ENCODE measurements around the gene FAM187B. TPM values are rescaled to one million over a fixed set of nuclear protein-coding genes. Genes with fewer than 3 reads are reported as not detected.
A peak's percentile ranks its signal among the peaks of the same experiment; 100 is the strongest.

FAM187B gene
- total RNA-seq (2022) (not detected in 2 replicates), Bru-seq, nascent RNA (percentile 12 among the genes with signal in this experiment), BruChase-seq, experiment 1, labeled RNA remaining after a 6-hour chase (percentile 16 among the genes with signal in this experiment), BruChase-seq, experiment 2, labeled RNA remaining after a 2-hour chase (percentile 16 among the genes with signal in this experiment)
- long read RNA-seq = 0 reads

- no peaks in the 10 kb centered on the region for H3K9me3 Mint-ChIP-seq (ENCODE audit: low read depth, unreplicated experiment)
- CTCF ChIA-PET = no interaction called here
- H3K27ac Mint-ChIP-seq (ENCODE audit: unreplicated experiment) = no peak within 1 kb of the TSS
- no peak for DNase-seq
- H3K4me1 Mint-ChIP-seq (ENCODE audit: low read depth, unreplicated experiment) = no peaks in the 10 kb centered on the region
- no TSS peak for BruUV-seq (replicated peaks)
- H3K27me3 Mint-ChIP-seq (ENCODE audit: unreplicated experiment) = no peaks in the 10 kb centered on the region
- no peak for TF ChIP-seq CTCF (IDR thresholded peaks at IDR 0.05; ENCODE audit: unreplicated experiment)
- H3K4me3 Mint-ChIP-seq (ENCODE audit: low read depth, unreplicated experiment) = no peak within 1 kb of the TSS
- H3K36me3 Mint-ChIP-seq (ENCODE audit: insufficient read depth, unreplicated experiment) = no peaks in the 10 kb centered on the region
- intact Hi-C loops (cut with micrococcal nuclease; ENCODE audit: unreplicated experiment) = no loop called here
Measured at GRCh38 chr19:35228177-35228930, at the start of gene FAM187B. Gene FAM187B (minus strand): TSS chr19:35228739. CDS start chr19:35228680, 59 bp downstream.

- no TSS peak for BruUV-seq (replicated peaks)
- intact Hi-C loops (cut with micrococcal nuclease; ENCODE audit: unreplicated experiment) = no loop called here
- H3K4me1 Mint-ChIP-seq (ENCODE audit: low read depth, unreplicated experiment) = no peaks in the 10 kb centered on the region
- no peak for DNase-seq
- no peaks in the 10 kb centered on the region for H3K9me3 Mint-ChIP-seq (ENCODE audit: low read depth, unreplicated experiment)
- H3K27ac Mint-ChIP-seq (ENCODE audit: unreplicated experiment) = no peak overlapping the region
- H3K4me3 Mint-ChIP-seq (ENCODE audit: low read depth, unreplicated experiment) = no peak overlapping the region
- peaks cover 10% of the 10 kb centered on the region for H3K27me3 Mint-ChIP-seq (ENCODE audit: unreplicated experiment)
- CTCF ChIA-PET = no interaction called here
- TF ChIP-seq CTCF (IDR thresholded peaks at IDR 0.05; ENCODE audit: unreplicated experiment) = no peak
- peaks cover 72% of the 10 kb centered on the region for H3K36me3 Mint-ChIP-seq (ENCODE audit: insufficient read depth, unreplicated experiment)
Measured at GRCh38 chr19:35276706-35277281, 48.3 kb upstream of the FAM187B start.

GRCh38 chr19:35274323-35274722, 45.8 kb upstream of the FAM187B start:
- CTCF ChIA-PET = interaction anchor here (0.5 to 1.4 kb wide), 2 partner anchors 11 to 58 kb away, joined by 3 to 4 read pairs; no protein-coding TSS in a partner anchor
- intact Hi-C loops (cut with micrococcal nuclease; ENCODE audit: unreplicated experiment) = no loop called here

More at GRCh38 chr19:35274323-35274722, 45.8 kb upstream of the FAM187B start:
- Mint-ChIP-seq H3K4me3 (ENCODE audit: low read depth, unreplicated experiment) (no peak overlapping the region), H3K27me3 (ENCODE audit: unreplicated experiment) (no peaks in the 10 kb centered on the region), H3K27ac (ENCODE audit: unreplicated experiment) (no peak overlapping the region), H3K9me3 (ENCODE audit: low read depth, unreplicated experiment) (no peaks in the 10 kb centered on the region), H3K4me1 (ENCODE audit: low read depth, unreplicated experiment) (no peaks in the 10 kb centered on the region), H3K36me3 (ENCODE audit: insufficient read depth, unreplicated experiment) (peaks cover 84% of the 10 kb centered on the region)
- no peak for TF ChIP-seq CTCF (IDR thresholded peaks at IDR 0.05; ENCODE audit: unreplicated experiment)
- DNase-seq = no peak
- BruUV-seq (replicated peaks) = no TSS peak
